GM18867 (cell line): Measurements from ENCODE around the gene TMEM19.

Experiments used
- ATAC-seq: cut with Tn5 transposase; IDR thresholded peaks from one replicate; pipeline ENCODE4 v1.9.1; 2021; ENCODE audit warnings: mild to moderate bottlenecking, moderate library complexity; ENCODE audit not compliant: unreplicated experiment

TMEM19 gene

DNA sequence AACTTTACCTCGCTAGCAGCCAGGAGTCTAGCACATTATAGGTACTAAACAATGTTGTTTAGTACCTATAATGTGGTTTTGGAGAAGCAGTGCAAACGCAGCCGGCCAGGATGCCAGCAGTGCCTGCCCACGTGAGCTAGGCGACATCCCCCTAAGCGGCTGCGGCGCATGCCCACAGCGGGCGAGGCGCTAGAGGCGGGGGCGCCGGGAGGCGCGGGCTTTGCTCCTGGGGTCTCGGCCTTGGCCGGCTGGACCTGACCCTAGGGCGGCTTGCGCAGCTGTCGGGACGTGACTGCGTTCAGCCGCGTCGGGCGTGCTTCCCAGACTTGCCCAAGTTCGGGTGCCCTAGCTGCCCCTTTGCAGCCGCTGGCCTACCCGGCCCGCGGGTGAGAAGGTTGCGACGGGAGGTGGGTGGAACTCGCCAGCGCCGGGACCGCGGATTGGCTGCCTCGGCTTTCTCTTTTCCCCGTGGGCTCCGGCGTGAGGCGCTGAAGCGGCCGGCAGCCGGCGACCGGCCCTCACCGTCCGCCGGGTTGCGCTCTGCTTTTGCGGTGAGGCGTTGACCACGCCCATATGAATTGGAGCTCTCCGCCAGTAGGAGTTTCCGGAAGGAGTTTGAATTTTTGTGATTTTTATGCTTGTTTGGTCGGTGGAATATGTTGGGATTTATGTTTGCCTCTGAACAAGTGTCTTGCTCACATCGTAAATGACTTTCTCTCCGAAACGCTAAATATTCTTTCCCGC is at the start of gene TMEM19:
Gene TMEM19 (plus strand): TSS at position 169 of the 744 bp plus-strand sequence. CDS start 599 bp downstream, outside the sequence.
- ATAC-seq: peak; percentile 90

DNA sequence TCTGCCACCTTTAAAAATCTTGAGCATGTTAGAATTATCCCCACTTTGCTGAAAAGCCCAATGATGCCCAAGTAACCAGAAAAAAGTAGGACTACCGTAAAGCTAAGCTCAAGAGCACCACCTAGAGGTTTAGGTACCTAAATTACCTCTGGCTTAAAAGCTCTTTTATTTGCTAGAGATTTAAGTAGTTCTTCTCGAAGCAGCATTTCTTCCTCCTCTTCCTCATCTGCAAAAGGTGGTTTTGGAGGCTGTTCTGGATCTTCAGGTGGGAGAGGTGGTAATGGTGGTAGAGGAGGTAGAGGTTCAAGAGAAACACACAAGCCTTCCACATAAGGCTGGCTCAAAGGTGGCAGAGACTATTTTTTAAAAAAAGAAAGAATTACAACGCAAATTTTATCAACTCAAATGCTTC is 49.2 kb upstream of the TMEM19 start:
- peak; percentile 61 for ATAC-seq

DNA sequence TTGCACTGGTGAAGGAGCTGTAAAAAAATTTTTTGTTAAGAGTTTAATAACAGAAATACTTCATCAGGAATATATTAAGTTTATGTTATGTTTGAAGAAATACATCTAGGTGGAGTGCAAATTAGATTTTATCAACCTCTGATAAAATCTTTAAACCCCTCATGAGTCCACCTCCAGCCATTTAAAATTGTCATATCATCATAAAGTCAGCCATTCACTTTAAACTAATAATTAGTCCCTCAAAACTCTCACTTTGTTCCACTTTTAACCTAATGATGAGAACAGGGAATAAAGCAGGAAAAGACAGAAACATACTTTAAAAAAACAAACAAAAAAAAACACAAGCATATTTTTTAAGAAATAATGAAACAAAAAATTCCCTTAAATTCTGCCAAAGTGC is 47.4 kb upstream of the TMEM19 start:
- ATAC-seq: no peak

DNA sequence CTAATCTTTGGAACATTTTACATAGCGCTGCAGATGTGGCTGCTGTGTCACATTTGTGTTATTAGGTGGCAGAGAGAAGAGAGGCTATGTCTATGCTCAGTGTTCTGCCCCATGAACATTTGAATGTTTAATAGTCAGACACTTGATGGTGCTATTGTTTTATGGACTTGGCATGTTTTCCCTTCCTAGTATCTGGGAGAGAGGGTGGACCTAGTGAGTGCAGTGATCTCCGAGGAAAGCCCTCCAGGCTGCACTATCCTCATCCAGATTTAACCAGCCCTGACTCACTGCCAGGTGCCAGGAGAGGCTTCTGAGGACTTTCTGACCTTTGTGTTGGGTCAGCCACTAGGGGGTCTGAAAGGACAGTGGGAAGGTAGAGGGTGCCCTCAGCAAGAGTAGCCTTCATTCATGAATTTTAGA is 46.5 kb upstream of the TMEM19 start:
- peak; percentile 59 for ATAC-seq

DNA sequence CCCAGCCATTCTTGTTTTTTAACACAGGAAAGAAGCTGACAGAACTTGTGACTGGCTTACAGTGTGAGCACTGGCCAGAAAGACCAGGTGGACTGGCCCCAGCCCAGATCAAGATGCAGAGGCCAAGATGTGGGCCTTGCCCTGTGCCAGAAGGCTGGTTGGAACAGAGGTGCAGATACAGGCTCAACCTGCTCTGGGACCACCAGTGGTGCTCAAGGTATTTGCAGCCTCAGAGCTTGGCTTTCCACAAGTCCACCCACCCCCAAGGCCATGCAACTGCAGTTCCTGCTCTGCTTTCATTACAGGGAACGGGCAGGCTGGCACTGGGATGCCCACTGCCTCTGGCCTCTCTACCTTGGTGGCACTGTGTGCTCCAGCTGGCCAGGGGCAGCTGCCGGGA is 45.6 kb upstream of the TMEM19 start:
- no peak for ATAC-seq

DNA sequence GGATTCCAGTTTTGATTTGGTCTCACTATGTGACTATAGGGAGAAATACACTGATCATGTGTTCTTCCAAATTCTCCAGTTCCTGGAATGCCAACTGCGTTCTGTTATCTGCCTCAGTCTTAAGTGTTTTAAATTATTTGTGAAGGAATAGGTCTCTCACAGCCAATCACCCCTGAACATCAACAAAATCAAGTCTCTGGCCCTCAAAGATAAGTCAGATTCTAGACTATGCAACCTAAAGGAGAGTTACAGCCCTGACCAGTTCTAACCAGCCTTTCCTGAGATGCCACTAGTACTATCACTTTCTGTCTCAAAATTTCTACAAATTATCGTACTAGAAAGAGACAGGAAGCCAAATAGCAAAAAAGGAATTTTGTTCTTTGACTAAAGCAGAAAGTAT is 44.5 kb upstream of the TMEM19 start:
- no peak for ATAC-seq

DNA sequence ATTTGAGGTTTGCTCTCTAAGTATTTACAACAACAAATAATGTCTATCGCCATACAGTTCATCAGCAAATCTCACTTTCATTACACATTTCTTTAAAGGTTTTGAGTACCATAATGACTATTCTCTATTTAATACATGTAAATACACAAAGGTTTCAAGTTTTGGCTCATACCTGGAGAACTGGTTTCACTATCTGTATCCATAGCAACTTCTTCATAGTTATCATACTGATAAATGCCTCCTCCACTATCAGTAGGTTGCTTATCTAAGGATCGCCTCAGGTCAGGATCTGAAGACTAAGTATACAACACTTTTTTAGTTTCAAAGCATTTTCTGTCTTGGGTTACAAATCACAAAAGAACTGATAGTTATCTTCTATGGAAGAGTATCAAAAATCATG is 43.6 kb upstream of the TMEM19 start:
- ATAC-seq: no peak

DNA sequence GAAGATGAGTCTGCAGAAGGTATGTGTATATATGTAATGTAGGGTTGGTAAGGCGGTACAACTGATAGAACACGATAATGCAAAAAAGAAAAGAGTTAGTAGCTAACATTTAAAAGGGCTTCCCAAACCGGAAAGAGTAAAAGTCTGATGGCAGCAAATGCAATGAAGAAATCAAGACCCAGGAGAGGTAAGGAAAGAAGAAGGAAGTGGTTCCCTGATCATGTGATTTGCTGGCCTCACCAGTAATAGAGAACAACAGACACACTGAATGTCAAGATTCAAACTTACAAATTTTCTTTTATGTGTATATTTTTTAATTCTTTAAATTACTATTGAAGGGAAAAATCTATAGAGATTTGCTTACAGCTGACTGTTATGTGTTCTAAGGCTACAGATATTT is 40.6 kb upstream of the TMEM19 start:
- ATAC-seq: no peak

DNA sequence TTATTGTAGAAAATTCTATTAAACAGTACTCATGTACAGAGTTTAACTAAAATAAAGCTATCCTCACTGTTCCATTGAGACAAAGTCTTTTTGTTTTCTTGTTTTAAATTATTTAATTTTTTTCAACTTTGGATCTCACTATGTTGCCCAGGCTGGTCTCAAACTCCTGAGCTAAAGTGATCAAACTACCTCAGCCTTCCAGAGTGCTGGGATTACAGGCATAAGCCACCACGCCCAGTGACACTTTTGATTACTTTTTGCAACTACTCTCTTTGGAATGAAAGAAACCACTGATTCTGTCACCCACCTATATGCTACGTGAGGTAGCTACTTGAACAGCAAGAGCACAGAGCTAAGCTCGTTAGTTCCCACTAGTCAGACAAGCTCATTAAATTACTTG is 39.4 kb upstream of the TMEM19 start:
- no peak for ATAC-seq

DNA sequence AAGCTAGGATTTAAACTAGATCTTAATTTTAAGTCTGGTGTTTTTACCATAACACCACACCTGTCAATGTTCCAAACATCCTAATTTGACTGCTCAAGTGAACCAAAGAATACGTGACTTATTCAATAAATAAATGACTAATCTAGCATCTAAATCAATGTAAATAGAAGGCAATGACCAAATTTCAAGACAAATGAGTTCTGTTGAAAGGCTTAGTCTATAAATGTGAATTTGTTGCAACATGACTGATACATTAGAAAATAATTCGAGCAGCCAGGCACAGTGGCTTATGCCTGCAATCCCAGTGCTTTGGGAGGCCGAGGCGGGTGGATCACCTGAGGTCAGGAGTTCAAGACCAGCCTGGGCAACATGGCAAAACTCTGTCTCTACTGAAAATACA is 37.3 kb upstream of the TMEM19 start:
- ATAC-seq: no peak

DNA sequence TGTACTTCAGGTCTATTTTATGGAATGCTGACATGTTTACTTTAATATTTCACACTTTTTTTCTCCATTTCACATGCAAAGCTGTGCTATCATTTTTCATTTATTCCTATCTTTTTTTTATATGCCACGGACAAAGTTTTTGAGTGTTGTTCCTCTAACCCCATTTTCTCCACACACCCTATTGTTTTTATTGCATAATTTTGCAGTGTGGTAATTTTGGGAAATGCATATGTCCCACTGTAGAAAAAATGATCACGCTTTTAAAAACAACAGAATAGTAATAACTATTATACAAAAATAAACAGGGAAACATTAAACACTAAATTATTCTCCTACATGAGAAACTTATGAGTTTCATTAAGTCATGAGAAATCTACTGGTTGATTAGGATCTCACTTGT is 36.5 kb upstream of the TMEM19 start:
- ATAC-seq: no peak

DNA sequence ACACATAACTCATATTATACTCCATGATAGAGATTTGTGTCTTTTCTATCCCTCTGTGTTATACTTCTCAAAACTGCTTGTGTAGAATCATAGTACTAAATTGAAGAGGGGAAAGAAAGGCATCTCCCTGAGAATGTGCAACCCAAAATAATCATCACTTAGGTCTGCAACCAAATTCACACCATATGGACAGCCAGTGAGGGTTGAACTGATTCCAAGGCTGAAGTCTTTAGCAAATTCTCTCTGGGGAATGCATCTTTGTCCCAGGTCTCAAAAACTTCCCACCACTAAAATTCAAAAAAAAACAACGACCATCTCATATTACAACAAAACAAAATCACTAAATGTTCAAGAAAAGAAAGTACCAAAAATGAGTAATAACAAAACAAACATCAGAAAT is 33.2 kb upstream of the TMEM19 start:
- ATAC-seq: no peak

DNA sequence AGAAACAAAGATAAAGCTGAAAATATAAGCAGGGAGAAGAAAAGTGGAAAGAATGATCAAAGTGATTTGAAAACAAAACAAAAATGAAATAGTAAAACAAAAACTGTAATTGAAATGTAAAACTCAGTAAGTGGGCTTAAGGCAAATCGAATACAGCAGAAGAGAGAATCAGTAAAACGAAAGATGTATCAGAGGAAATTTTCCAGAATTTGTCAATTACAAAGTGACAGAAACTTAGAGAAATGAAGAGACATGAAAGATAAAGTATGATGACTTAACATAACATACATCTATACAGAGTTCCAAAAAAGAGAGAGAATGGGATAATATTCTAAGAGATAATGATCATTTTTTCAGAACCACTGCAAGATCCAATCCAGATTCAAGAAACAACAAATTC is 32.7 kb upstream of the TMEM19 start:
- ATAC-seq: no peak

DNA sequence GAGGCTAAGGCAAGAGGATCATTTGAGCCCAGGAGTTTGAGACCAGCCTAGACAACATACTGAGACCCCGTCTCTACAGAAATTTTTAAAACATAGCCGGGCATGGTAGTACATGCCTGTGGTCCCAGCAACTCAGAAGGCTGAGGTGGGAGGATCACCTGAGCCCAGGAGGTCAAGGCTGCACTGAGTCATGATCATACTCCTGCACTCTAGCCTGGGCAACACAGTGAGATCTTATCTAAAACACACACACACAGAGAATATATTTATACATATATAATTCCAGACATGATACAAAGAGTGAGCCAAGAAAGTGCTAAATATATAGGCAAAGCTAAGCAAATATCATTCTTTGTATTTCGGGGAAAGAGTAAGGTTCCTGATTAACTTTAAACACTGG is 31.7 kb upstream of the TMEM19 start:
- ATAC-seq: no peak

DNA sequence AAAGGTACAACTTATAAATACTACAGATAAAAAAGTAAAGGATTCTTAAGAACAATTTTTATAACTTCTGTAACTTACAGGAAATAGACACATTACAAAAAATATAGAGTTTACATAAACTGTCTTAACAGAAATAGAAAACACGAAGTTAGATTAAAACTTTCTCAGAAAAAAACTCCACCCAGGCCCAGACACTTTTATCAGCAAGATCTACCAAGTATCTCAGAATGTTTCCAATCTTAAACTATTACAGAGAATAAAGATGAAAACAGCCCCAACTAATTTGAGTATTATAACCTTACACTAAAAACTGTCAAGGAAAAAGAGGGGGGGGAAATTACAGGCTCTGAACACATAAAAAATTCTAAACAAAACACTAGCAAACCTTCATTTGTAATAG is 30.4 kb upstream of the TMEM19 start:
- no peak for ATAC-seq

DNA sequence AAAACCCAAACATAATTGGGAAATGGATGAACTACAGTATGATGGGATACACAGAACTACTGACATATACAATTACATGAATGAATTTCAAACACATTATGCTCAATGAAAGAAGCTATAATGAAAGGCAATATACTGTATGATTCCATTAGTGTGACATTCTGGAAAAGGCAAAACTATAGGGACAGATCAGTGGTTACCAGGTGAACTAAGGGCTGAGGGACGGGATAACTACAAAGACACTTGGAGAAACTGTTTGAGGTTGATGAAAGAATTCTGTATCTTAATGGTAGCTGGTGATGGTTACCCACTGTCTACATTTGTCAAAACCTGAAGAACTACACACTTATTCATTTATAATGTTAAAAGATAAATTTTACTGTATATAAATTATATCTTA is 30.0 kb upstream of the TMEM19 start:
- no peak for ATAC-seq

DNA sequence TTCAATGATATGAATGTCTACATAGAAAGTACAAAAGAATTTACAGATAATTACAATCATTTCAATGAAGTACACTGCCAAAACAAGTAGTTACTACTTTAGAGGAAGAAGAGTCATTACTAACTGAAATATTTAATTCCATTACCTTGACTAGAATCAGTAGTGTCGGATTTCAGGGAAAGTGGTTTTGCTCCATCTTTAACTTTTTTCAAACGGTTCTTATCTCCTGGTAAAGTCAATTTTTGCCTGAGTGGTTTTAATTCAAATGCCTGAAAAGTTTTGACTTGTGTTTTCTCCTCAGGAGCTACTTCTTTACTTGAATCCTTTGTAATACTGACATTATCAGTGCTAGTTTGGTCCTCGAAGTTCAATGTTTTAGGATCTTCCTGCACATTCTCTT is 29.1 kb upstream of the TMEM19 start:
- ATAC-seq: no peak

DNA sequence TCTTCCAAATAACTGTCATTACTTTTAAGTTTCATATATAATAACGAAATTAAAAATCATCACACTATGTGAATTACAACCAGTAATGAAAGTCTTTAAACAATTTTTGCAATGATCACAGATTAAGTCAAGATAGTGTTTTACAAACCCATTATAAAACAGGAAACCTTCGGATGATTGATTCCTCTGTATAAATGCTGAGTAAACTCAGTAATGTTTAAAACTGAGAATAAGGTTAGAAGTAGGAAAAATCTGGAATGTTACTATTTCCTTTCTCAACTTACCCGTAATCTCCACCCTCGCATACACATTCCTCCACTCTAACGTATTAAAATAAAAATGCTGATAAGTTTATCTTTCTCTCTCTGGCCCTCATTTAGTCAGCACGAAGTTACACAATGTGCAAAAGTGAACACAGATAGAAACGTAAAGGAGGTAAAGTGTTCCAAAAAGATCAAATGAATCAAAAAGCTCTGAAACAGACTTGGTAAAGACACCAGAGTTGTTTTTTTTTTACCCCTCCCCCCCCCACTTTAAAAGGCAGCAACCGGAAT is 23.8 kb upstream of the TMEM19 start:
- ATAC-seq: no peak

DNA sequence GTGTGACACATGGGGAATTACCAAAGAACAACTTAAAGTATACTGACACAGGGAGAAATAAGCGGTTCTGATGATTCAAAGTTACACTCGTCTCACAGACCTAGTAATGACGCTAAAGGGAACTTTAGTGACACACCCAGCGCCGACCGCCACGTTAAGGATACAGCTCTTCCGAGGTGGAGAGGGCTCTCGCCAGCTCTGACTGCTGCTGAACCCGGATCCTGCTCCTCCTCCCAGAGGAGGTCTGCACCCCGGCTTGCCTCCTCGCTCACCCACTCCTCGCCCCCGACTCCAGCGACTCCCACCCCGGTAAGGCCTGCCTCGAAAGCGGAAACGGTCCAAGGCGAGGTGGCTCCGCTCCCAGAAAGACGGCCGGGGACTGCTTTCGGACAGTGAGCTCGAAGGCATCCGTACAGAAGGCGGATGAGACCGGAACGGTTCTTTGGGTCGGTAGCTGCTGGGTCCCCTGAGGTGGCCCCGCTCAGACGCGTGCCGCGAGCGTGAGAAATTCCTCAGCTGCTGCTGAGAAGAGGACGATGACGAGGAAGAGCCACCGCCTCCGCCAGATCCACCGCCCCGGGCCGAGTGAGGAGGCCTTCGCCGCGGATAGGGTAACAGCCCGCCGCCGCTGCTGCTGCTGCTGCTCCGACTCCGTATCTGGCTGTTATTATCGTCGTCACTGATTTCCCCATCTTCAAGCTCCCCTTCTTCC is 22.9 kb upstream of the TMEM19 start:
- ATAC-seq: peak; percentile 24

DNA sequence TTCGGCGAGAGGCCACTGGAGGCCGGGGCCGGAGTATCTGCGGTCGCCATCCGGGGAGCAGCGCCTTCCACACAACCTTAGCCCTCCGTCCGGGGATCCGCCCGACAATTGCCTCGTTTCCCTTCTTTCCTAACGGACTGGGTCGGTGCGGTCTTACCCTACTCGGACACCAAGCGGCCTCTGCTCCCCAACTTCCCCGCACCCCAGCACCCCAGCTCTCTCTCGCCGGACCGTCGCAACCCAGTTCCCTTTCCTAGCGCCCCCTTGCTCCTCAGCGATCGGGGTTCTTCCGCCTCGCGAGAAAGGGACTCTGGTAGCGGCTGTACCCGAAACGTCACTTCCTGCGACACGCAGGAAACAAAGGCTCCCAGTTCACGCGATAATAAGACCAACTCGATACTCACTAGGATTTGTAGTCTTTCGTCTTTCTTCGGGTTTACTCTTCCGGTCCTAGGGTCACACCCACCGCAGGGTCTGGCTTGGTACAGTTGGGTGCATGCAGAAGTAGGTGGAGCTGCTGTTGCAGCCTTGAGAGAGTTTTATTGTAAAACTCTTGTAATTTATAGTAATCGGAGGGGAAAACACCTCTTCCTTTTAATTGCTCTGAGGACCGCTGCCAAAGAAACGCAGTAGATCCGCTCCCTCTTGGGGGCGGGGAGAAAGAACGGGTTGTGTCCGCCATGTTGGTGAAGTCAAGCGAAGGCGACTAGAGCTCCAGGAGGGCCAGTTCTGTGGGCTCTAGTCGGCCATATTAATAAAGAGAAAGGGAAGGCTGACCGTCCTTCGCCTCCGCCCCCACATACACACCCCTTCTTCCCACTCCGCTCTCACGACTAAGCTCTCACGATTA is 22.1 kb upstream of the TMEM19 start, which contains the start of the genes THAP2 and ZFC3H1:
Gene THAP2 (plus strand): TSS at position 741 of the 850 bp plus-strand sequence. CDS start 209 bp downstream, outside the sequence.
Gene ZFC3H1 (minus strand): TSS at position 288 of the 850 bp plus-strand sequence. CDS start 238 bp downstream, at position 50.
- ATAC-seq: peak; percentile 91
